HFFc6 (cell line): ENCODE measurements around the gene ADORA3. TPM values are rescaled to one million over a fixed set of nuclear protein-coding genes. Genes with fewer than 3 reads are reported as not detected.

Experiments
- DNase-seq: peaks from one replicate; pipeline ENCODE4 v3.0.0-alpha.2; 2018
- H3K27ac Mint-ChIP-seq: 2 replicates; pipeline ENCODE4 v1.8.0; 2020; ENCODE audit warnings: mild to moderate bottlenecking, mixed read lengths
- H3K27me3 Mint-ChIP-seq: 2 replicates; pipeline ENCODE4 v1.8.0; 2021; ENCODE audit warnings: mild to moderate bottlenecking, moderate library complexity, mixed read lengths; ENCODE audit not compliant: insufficient read depth
- H3K36me3 Mint-ChIP-seq: 2 replicates; pipeline ENCODE4 v1.8.0; 2021; ENCODE audit warnings: low read depth, mixed read lengths
- H3K4me1 Mint-ChIP-seq: 2 replicates; pipeline ENCODE4 v1.8.0; 2020; ENCODE audit warnings: low read depth, mixed read lengths
- H3K4me3 Mint-ChIP-seq: 2 replicates; pipeline ENCODE4 v1.8.0; 2020; ENCODE audit warnings: mild to moderate bottlenecking, moderate library complexity, mixed read lengths
- H3K9me3 Mint-ChIP-seq: 2 replicates; pipeline ENCODE4 v1.8.0; 2020; ENCODE audit warnings: mild to moderate bottlenecking, mixed read lengths
- CTCF ChIP-seq: fragments of 200-600 bp; sonication (generic); IDR thresholded peaks from 2 replicates; pipeline ENCODE4 v1.5.0; 2021; ENCODE audit warnings: antibody characterized with exemption, mild to moderate bottlenecking
- total RNA-seq, 6 experiments: library from RNA; stranded (reverse); fragmentation: NEBNext Ultra II Directional; extraction: Animal tissue kit (Norgen Biotek cat#: 25700); gene quantifications; 2 replicates in 1 of 6; 3 replicates in 5 of 6; pipeline ENCODE4 v1.2.3, GENCODE V29; 2021

Gene ADORA3
- total RNA-seq, 6 experiments from 2014 or later = not detected

GRCh38 chr1:111496398-111496797, 7.0 kb downstream of the ADORA3 start:
- H3K27me3 Mint-ChIP-seq = peaks cover 5% of the 10 kb centered on the region
- no peak overlapping the region for H3K27ac Mint-ChIP-seq
- no peaks in the 10 kb centered on the region; the same call in 1 of the 2 replicates for H3K4me1 Mint-ChIP-seq
- H3K9me3 Mint-ChIP-seq = peaks cover 3% of the 10 kb centered on the region; the same call in 1 of the 2 replicates
- no peak for DNase-seq
- no peak overlapping the region for H3K4me3 Mint-ChIP-seq
- no peaks in the 10 kb centered on the region for H3K36me3 Mint-ChIP-seq
- no peak for TF ChIP-seq CTCF

- no peak for DNase-seq
- Mint-ChIP-seq H3K27ac (no peak overlapping the region), H3K36me3 (no peaks in the 10 kb centered on the region), H3K4me3 (no peak overlapping the region), H3K27me3 (peaks cover 5% of the 10 kb centered on the region), H3K4me1 (peaks cover 4% of the 10 kb centered on the region; the same call in 1 of the 2 replicates), H3K9me3 (no peaks in the 10 kb centered on the region; the same call in 1 of the 2 replicates)
- TF ChIP-seq CTCF = no peak
Measured at GRCh38 chr1:111491070-111491469, 12.4 kb downstream of the ADORA3 start.

GRCh38 chr1:111490220-111490619, 13.2 kb downstream of the ADORA3 start:
- no peaks in the 10 kb centered on the region; the same call in 1 of the 2 replicates for H3K9me3 Mint-ChIP-seq

GRCh38 chr1:111489604-111490003, 13.8 kb downstream of the ADORA3 start:
- Mint-ChIP-seq H3K4me3 (no peak overlapping the region), H3K4me1 (peaks cover 6% of the 10 kb centered on the region; the same call in 1 of the 2 replicates), H3K36me3 (no peaks in the 10 kb centered on the region), H3K27ac (no peak overlapping the region), H3K27me3 (peaks cover 5% of the 10 kb centered on the region), H3K9me3 (no peaks in the 10 kb centered on the region; the same call in 1 of the 2 replicates)
- no peak for TF ChIP-seq CTCF
- no peak for DNase-seq

More at GRCh38 chr1:111490220-111490619, 13.2 kb downstream of the ADORA3 start:
- Mint-ChIP-seq H3K4me3 (no peak overlapping the region), H3K27me3 (peaks cover 5% of the 10 kb centered on the region), H3K36me3 (no peaks in the 10 kb centered on the region), H3K27ac (no peak overlapping the region), H3K4me1 (peaks cover 4% of the 10 kb centered on the region; the same call in 1 of the 2 replicates)
- DNase-seq = no peak
- no peak for TF ChIP-seq CTCF

- Mint-ChIP-seq H3K27me3 (no peaks in the 10 kb centered on the region; the same call in 1 of the 2 replicates), H3K4me3 (no peak overlapping the region), H3K9me3 (no peaks in the 10 kb centered on the region), H3K4me1 (peaks cover 14% of the 10 kb centered on the region), H3K27ac (no peak overlapping the region), H3K36me3 (no peaks in the 10 kb centered on the region)
- no peak for TF ChIP-seq CTCF
- no peak for DNase-seq
Measured at GRCh38 chr1:111488669-111489068, 14.8 kb downstream of the ADORA3 start.
